NCI-H1694 treated with DMSO at 0.1 percent for 48 hours (cell line): ENCODE measurements around the gene OSMR.

Source experiments
- DNase-seq: peaks from one replicate; lab custom pipeline; 2025; lab: John Stamatoyannopoulos, UW

The OSMR gene

DNA sequence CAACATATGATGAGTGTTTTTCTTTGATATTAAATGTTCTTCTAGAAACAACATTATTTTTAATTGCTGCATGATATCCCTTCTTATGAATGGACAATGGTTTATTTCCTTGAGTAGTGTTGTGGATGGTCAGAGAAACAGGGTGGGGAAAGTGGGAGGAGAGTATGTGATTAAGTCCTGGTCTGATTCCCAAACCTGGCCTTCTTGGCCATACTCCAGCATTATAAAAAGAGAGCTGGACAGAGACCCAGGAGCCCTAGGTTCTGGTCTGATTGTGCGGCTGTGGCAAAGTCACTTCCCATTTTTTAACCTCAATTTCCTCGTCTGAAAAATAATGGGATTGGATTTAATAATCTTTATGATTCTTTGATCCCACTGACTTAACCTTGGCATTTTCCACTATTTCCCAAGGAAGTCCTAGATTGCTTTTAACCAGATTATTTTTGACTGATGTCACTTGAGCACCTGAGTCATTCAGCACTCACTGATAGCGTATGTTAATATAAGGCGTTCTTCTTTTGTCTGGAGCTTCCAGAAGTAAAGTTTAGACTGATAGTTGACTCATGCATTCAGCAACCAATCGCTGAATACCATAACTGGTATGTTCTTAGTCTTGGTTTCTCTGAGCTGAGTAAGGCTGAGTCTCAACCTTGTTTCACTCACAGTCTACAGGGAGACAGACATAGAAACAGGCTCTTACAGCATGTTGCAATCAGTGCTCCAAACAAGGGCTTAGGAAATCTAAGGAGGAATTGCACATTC is 26.2 kb downstream of the OSMR start:
- DNase-seq = no peak

DNA sequence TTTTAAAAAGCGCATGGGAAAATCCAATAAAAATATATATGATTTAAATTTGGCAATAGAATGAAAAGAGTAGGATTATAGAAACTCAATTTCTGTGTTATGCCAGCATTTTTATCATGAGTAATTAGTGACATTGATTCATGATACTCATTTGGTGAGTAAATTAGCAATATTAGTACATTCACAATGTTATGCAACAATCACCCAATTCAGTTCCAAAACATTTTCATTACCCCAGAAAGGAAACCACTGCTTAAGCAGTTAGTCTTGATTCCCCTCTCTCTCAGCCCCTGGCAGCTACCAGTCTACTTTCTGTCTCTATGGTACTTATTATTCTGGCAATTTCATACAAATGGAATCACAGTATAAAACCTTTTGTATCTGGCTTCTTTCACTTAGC is 27.0 kb downstream of the OSMR start:
- DNase-seq = no peak

DNA sequence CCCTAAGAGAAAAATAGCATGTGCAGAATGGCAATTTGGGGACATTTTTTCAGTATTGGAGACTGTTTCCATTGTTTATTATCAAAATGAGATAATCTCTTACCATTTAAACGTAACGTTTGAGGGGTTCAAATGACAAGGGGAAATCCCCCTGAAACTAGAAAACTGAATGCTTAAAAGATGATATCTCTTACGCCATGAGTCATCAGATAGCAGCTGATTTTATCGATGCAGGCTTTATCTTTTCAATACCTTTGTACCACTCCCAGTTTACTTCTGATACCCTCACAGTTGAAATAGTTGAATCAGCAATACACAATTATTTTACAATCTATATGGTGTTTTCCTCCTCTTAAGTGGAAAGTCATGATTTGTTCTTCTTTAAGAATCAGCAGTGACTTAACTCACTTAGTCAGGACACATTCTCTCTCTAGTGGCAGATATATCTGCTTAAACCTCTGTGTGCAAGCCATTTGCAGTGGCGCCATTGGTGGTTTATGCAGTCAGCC is 29.2 kb downstream of the OSMR start:
- DNase-seq = no peak

DNA sequence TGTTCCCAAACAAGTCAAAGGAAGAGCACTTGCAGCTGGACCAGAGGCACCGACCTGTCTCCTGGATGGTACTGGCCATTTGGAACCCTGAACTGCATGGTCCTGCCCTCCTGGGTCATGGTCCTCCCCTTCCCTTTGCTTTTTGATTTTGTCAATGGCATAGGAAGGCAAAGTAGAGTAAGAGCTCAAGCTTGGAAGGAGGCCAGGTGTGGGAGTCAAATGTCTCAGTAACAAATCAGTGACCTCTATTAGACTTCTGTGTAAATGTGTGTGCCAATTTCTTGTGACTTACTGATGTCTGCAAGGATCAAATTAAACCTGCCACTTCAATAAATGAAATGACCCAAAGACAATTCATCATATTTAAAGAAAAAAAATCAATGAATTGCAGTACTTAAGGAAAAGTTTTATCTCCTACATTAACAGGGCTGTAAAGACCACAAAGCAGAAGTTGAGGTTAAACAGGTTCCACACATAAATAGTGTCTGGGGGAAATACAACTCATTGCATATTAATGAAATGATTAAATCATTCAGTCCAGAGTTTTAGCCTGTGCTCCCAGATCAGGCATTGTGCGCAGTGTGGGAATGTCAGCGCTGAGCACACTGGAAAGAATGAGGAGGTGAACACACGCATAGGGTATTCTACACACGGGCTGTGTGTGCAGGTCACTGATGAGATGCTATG is 32.7 kb downstream of the OSMR start:
- no peak for DNase-seq

DNA sequence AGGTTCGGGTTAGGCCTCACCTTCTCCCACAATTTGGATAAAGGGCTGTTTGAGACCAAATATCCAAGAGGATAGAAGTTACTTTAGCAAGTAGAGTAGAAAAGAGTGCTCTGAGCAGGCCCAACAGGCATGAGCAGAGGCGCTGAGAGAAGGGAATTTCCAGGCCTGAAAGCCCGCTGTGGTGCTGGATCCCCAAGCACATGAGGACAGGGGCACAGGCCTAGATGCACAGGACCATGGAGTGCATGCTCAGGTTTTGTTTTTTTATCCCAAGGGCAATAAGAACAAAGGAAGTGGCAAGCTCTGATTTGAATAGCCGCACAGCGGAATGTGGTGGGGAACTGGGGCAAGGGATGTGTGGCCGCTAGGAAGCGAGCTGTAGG is 33.3 kb downstream of the OSMR start:
- DNase-seq = no peak

DNA sequence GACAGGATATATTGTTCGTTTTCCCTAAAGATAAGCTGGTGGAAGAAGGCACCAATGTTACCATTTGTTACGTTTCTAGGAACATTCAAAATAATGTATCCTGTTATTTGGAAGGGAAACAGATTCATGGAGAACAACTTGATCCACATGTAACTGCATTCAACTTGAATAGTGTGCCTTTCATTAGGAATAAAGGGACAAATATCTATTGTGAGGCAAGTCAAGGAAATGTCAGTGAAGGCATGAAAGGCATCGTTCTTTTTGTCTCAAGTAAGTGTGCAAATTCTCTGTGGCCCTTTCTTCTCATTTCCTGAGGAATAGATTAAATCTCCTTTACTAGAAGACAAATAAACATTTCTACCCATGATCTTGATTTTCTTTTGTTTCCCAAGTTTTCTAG is 38.0 kb downstream of the OSMR start:
- DNase-seq = no peak

DNA sequence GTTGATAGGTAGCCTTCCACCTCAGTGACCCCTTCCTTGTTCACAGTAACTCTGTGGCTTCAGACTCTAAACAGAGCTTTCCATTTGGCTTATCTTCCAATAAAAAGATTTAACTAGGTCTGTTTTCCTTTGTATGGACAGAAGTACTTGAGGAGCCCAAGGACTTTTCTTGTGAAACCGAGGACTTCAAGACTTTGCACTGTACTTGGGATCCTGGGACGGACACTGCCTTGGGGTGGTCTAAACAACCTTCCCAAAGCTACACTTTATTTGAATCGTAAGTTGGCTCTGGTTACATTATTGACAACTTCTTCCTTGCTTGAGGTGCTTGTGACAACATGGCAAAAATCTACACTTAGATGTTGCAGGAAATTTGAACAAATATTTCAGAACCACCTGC is 39.4 kb downstream of the OSMR start:
- DNase-seq = no peak

DNA sequence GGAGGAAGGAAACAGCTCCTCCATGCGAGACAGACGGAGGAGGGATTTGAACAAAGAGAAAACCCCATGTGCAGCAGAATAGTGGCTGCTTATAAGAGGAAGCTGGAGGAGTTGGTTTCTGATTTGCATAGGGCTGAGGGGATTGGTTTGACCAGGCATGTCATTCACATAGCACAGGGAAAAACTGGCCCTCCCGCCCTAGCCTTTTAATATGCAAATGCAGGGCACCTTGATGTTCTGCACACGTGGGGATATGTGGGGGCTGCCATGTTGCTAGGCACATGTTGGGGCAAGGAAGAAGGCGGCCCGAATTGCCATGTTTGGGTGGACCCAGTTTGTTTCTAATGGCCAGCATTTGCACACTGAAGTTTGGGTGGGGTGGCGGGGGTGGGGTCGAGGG is 42.2 kb downstream of the OSMR start:
- no peak for DNase-seq

DNA sequence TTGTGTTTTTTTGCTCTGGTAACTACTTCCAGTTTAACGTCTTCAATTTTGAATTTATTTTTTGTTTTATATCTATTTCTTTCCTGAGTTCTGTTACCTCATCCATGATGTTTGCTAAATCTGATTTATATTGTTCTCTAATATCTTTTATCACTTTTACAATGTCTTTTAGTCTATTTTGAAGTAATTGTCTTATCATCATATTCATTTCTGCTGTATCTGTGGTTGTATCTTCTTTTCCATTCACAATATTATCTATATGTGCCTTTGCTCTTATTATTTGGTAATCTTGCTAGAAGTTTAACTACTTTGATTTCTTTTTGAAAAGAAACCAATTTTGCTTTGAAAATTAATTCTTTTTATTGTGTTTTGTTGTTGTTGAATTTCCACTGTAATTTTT is 43.6 kb downstream of the OSMR start:
- no peak for DNase-seq

DNA sequence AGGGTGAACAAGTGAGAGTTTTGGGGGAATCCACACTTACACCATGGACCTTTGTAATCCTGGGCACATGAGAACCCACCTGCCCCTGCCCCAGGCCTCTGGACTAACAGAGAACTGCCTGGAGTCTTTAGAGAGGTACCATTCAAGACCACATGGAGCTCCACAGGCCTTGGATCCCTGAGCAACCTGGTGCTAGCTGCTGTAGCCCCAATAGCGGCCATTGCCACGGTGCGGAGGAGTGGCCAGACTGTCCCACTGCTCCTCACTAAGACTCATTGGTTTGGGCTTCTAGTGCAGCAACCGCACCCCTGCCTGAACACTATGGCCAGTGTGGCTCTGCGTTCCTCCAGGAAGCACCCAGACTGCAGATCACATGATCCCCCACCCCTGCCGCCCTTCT is 45.8 kb downstream of the OSMR start:
- DNase-seq = no peak

DNA sequence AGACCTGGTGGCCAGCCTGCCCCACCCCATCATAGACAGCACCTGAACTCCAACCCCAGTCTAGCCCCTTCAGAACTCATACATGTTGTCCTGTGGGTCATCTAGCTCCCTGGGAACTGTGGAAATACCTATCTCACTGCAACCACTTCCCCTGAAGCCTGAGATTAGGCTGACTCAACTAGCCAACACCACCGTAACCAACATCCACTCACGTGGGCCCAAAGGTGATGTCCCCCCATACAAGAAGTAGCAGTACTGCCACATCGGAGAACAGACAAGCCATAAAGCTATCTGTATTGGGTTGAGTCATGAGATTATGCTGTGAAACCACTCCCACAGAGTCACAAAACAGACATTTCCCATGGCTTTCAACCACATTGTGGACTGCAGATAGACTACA is 46.6 kb downstream of the OSMR start:
- DNase-seq = no peak

DNA sequence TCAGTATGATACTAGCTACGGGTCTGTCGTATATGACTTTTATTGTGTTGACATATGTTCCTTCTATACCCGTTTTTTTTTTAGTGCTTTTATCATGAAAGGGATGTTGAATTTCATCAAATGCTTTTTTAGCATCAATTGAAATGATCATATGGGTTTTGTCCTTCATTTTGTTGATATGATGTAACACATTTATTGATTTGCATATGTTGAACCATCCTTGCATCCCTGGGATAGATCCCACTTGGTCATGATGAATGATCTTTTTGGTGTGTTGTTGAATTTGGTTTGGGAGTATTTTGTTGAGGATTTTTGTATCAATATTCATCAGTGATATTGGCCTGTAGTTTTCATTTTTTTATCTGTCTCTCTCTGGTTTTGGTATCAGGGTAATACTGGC is 50.9 kb downstream of the OSMR start:
- DNase-seq = no peak

DNA sequence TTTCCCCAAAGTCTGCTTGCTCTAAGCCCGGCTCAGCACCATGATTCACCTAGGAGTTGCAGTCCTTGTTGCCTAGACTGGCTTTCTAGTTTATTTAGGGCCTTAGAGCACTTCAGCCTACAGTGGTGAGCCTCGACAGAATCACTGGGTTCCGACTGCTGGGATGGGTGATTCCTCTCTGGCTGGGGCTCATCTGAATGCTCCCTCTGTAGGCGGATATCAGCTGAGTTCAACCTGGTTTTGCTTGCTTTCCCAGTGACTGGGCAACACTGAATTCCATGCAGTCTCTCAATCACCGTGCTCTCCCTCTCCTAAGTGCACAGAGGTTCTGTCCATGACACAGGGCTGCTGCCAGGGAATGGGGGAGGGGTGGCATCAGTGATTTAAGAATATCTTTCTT is 54.1 kb downstream of the OSMR start:
- no peak for DNase-seq

DNA sequence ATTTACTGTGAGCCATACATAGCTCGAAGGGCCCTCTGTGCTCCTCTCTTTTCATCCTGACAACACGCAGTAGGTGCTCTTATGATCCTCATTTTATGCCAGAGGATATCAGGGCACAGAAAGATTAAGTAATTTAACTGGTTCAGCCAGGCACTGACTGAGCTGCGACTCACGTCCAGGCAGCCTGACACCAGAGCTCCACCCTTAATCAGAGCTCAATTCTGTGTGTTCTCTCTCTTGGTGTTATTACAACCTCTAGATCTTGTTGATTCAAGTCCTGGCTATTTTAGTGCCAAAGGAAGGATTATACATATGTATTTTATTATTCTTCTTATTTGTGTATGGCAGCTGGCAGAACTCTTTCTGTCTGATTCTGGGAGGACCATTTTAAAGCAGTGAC is 59.7 kb downstream of the OSMR start:
- no peak for DNase-seq

DNA sequence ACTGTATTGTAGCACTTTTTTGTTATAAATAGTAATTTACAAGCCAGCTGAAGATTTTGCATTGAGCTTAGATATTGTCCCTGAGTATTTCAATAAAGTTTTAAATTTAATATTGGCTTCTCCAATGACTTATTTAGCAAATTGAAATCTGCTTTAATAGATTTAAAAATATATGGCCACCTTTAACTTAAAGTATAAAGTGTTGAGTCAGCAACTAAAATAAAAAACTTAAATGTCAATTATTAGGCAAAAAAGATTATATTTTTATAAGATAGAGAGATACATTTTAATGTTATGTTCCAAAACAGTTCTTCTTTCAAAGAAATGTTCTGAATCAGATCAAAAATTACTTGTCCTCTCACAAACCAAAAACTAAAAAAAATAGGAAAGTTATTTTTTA is 60.7 kb downstream of the OSMR start:
- DNase-seq = no peak

DNA sequence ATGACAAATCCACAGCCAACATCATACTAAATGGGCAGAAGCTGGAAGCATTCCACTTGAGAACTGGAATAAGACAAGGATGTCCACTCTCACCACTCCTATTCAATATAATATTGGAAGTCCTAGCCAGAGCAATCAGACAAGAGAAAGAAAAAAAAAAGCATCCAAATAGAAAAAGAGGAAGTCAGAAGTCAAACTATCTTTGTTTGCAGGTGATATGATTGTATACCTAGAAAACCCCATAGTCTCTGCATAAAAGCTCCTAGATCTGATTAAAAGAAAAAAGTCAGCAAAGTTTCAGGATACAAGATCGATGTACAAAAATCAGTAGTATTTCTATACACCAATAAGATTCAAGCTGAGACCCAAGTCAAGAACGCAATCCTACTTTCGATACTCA is 66.1 kb downstream of the OSMR start:
- DNase-seq = no peak

DNA sequence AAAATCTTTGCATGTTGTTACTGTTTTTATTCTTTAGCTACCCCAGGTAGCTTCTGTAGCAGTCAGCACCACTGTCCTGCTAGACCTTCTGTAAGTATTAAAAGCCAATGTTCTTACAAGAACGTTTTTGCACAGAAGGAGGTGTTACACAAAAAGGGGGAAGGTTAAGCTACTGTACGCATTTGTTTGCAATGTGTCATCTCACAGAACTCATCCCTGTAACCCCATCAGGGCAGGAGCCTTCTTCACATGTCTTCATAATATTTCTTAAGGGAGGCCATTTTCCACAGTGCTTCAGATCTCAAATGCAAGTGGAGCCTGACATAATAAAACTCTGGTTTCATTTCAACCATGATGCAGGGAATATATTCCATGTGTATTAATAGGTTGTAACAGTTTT is 67.9 kb downstream of the OSMR start:
- no peak for DNase-seq

DNA sequence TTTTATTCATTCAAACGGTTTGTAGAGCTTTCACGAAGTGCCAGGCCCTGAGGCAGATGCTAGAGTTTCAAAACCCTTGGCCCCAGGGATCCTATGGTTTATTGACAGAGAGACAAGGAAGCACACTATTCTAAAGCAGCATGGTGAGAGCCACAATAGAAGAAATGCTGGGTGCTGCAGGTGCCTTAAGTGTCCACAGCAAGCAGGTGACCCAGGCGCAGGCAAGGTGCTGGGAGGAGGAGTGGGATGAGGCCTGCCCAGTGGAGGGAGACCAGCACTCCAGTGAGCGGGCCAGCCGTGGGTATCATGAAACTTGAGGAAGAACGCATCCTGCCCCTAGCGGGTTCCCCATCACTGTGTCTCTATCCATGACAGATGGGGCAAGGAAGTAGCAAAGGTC is 71.0 kb downstream of the OSMR start:
- DNase-seq = no peak

DNA sequence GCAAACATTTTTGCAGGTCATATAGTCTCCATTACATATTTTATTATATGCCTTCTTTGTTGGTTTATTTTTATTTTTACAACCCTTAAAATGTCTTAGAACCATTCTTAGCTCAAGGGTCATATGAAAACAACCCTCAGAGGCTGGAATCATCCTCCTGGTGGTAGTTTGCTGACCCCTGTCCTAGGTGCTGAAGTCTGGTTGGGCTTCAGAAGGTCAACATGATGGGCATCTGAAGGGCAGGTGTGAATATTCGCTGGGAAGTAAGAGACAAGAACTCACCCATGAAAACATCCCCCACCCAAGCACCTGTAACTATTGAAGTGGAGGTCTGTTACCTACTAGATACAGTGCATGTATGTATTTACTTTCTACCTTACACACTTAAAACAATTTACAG is 75.4 kb downstream of the OSMR start:
- no peak for DNase-seq

DNA sequence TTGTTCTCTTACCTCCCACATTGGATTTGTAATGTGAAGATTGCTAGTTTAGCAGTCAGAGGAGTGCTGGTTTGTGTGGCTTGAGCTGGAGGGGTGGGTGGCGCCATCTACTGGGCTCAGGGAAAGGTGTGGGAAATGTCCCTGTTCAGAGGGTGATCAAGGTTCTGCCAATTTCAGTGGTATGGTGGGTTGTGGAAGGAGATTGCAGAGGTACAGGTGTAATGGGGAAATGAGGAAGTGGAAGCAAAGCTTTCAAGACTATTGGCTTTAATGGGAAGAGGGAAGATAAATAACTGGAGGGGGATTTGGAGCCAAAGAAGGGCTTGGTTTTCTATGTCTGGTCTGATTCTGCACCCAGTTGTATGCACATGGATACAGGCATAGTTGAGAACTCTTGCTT is 76.4 kb downstream of the OSMR start:
- DNase-seq = peak; percentile 23

DNA sequence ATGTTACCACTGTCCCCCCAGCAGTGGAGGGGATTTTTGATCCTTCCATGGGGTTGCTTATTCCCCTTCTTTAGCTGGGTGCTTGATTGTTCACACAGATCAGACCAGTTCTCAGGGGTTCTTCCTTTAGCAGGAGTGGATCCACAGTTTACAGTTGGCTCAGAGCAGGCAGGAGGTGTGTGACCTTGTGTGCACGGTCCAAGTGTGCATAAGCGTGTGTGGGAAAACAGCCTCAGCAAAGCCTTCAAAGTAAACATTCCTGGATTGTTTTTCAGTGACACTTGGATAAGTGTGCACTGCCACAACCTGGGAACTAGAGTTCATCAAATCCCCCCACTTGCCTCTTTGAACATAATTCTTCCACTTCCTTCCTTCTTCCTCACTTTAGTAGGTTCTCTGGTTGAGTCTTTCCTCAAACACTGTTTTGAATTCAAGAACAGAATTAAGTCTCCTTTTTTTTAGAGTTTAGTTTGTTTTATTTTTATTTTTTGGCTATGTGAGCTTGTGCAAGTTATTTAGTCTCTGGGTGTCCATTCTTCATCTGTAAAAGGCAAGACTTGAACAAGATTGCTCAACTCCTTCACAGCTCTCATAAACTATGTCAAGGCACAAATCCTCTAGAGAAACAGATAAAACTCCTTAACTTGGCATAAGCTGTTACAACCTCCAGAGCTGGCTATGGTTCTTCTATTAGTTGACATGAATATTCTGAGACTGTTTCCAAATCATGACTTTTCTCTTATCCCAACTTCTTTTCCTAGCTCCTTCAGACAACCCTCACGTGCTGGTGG is 78.0 kb downstream of the OSMR start:
- no peak for DNase-seq

DNA sequence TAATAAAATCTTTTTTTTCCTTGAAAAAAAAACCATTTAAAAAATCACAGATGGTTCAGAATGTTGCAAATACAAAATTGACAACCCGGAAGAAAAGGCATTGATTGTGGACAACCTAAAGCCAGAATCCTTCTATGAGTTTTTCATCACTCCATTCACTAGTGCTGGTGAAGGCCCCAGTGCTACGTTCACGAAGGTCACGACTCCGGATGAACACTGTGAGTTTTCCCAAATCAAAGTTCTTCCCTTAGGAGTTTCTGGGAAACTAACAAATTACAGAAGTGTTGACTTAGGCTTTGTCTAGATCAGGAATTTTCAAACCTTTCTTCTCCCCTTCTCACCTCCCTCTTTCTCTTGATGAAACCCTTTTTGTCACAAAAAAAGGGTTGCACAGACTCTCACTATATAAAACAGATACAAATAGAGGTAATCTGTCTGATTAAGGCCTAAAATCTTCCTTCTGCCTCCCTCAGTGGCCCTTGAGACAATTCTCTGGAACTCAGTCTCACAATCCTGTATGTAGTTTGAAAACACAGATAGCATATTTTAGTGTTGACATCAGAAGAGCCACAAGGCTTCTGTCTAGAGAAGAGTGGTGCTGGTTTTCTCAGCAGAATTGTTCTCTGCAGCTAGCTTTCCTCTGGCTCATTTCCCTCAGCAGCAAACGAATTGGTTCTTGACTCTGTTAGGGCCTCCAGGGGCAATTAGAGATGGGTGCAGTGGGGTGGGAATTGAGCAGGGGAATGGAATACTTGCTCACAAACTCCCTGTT is 79.5 kb downstream of the OSMR start:
- DNase-seq = no peak
